ENCODE measurements around the gene GALNTL6.

Gene GALNTL6

GRCh38 chr4:171983935-171984805 is 171.0 kb downstream of the GALNTL6 start:
- CTCF ChIA-PET, result no interaction called here
- no peaks in the 10 kb centered on the region for H3K9me3 ChIP-seq (ENCODE audit: control extremely low read depth in 1 of 5, control insufficient read depth in 4 of 5, insufficient read depth in 2 of 5, low read depth in 1 of 5, low read length in 4 of 5)
- H3K4me3 ChIP-seq (ENCODE audit: control insufficient read depth in 1 of 7, extremely low read depth in 1 of 7, insufficient read depth in 4 of 7, low read depth in 2 of 7, low read length in 6 of 7), result no peak overlapping the region
- no peak overlapping the region for H3K27ac ChIP-seq (ENCODE audit: insufficient read depth in 1 of 2, low read depth in 1 of 2, low read length in 2 of 2, poor library complexity in 1 of 2, severe bottlenecking in 2 of 2)
- no peaks in the 10 kb centered on the region for H3K36me3 ChIP-seq (ENCODE audit: control insufficient read depth in 4 of 4, insufficient read depth in 4 of 4, low read length in 3 of 4)
- no peaks in the 10 kb centered on the region for H3K4me1 ChIP-seq (ENCODE audit: control extremely low read depth in 1 of 4, control insufficient read depth in 4 of 4, insufficient read depth in 4 of 4, low read length in 3 of 4)
- H3K27me3 ChIP-seq (replicated peaks in 2 of 5; ENCODE audit: control insufficient read depth in 4 of 5, insufficient read depth in 5 of 5, low read length in 4 of 5), result no peaks in the 10 kb centered on the region
- POLR2A ChIA-PET, result no interaction called here
- no peak for DNase-seq
- 83% methylated on average over 4 of the region's 5 CpGs for WGBS (ENCODE audit: insufficient coverage)

GRCh38 chr4:171985129-171985528 is 171.9 kb downstream of the GALNTL6 start:
- no peaks in the 10 kb centered on the region for H3K27me3 ChIP-seq (replicated peaks in 2 of 5; ENCODE audit: control insufficient read depth in 4 of 5, insufficient read depth in 5 of 5, low read length in 4 of 5)
- ChIA-PET CTCF (no interaction called here), POLR2A (no interaction called here)
- no peaks in the 10 kb centered on the region for H3K4me1 ChIP-seq (ENCODE audit: control extremely low read depth in 1 of 4, control insufficient read depth in 4 of 4, insufficient read depth in 4 of 4, low read length in 3 of 4)
- H3K9me3 ChIP-seq (ENCODE audit: control extremely low read depth in 1 of 5, control insufficient read depth in 4 of 5, insufficient read depth in 2 of 5, low read depth in 1 of 5, low read length in 4 of 5), result no peaks in the 10 kb centered on the region
- DNase-seq, result peak in 2 of 3 donors; percentile 11 to 26
- H3K27ac ChIP-seq (ENCODE audit: insufficient read depth in 1 of 2, low read depth in 1 of 2, low read length in 2 of 2, poor library complexity in 1 of 2, severe bottlenecking in 2 of 2), result no peak overlapping the region
- H3K36me3 ChIP-seq (ENCODE audit: control insufficient read depth in 4 of 4, insufficient read depth in 4 of 4, low read length in 3 of 4), result no peaks in the 10 kb centered on the region
- 60% methylated on average over 1 of the region's 2 CpGs for WGBS (ENCODE audit: insufficient coverage)
- H3K4me3 ChIP-seq (ENCODE audit: control insufficient read depth in 1 of 7, extremely low read depth in 1 of 7, insufficient read depth in 4 of 7, low read depth in 2 of 7, low read length in 6 of 7), result no peak overlapping the region

GRCh38 chr4:171993247-171993646 is 180.0 kb downstream of the GALNTL6 start:
- Histone ChIP-seq H3K9me3 (ENCODE audit: control extremely low read depth in 1 of 5, control insufficient read depth in 4 of 5, insufficient read depth in 2 of 5, low read depth in 1 of 5, low read length in 4 of 5) (no peaks in the 10 kb centered on the region), H3K27me3 (replicated peaks in 2 of 5; ENCODE audit: control insufficient read depth in 4 of 5, insufficient read depth in 5 of 5, low read length in 4 of 5) (no peaks in the 10 kb centered on the region), H3K4me3 (ENCODE audit: control insufficient read depth in 1 of 7, extremely low read depth in 1 of 7, insufficient read depth in 4 of 7, low read depth in 2 of 7, low read length in 6 of 7) (no peak overlapping the region), H3K36me3 (ENCODE audit: control insufficient read depth in 4 of 4, insufficient read depth in 4 of 4, low read length in 3 of 4) (no peaks in the 10 kb centered on the region), H3K27ac (ENCODE audit: insufficient read depth in 1 of 2, low read depth in 1 of 2, low read length in 2 of 2, poor library complexity in 1 of 2, severe bottlenecking in 2 of 2) (no peak overlapping the region), H3K4me1 (ENCODE audit: control extremely low read depth in 1 of 4, control insufficient read depth in 4 of 4, insufficient read depth in 4 of 4, low read length in 3 of 4) (no peaks in the 10 kb centered on the region)
- DNase-seq, result no peak
- no CpG with 5 or more reads among the region's 1 CpG for WGBS (ENCODE audit: insufficient coverage)
- POLR2A ChIA-PET, result no interaction called here
- CTCF ChIA-PET, result no interaction called here

GRCh38 chr4:172007889-172008288 is 194.7 kb downstream of the GALNTL6 start:
- Histone ChIP-seq H3K27me3 (replicated peaks in 2 of 5; ENCODE audit: control insufficient read depth in 4 of 5, insufficient read depth in 5 of 5, low read length in 4 of 5) (no peaks in the 10 kb centered on the region), H3K27ac (ENCODE audit: insufficient read depth in 1 of 2, low read depth in 1 of 2, low read length in 2 of 2, poor library complexity in 1 of 2, severe bottlenecking in 2 of 2) (no peak overlapping the region), H3K9me3 (ENCODE audit: control extremely low read depth in 1 of 5, control insufficient read depth in 4 of 5, insufficient read depth in 2 of 5, low read depth in 1 of 5, low read length in 4 of 5) (no peaks in the 10 kb centered on the region), H3K4me1 (ENCODE audit: control extremely low read depth in 1 of 4, control insufficient read depth in 4 of 4, insufficient read depth in 4 of 4, low read length in 3 of 4) (peaks cover 0 to 4% (median 0%) of the 10 kb centered on the region in 4 experiments), H3K36me3 (ENCODE audit: control insufficient read depth in 4 of 4, insufficient read depth in 4 of 4, low read length in 3 of 4) (no peaks in the 10 kb centered on the region), H3K4me3 (ENCODE audit: control insufficient read depth in 1 of 7, extremely low read depth in 1 of 7, insufficient read depth in 4 of 7, low read depth in 2 of 7, low read length in 6 of 7) (no peak overlapping the region)
- POLR2A ChIA-PET, result no interaction called here
- CTCF ChIA-PET, result no interaction called here
- no peak for DNase-seq

GRCh38 chr4:172009446-172010230 is 196.4 kb downstream of the GALNTL6 start:
- Histone ChIP-seq H3K4me3 (ENCODE audit: control insufficient read depth in 1 of 7, extremely low read depth in 1 of 7, insufficient read depth in 4 of 7, low read depth in 2 of 7, low read length in 6 of 7) (no peak overlapping the region), H3K9me3 (ENCODE audit: control extremely low read depth in 1 of 5, control insufficient read depth in 4 of 5, insufficient read depth in 2 of 5, low read depth in 1 of 5, low read length in 4 of 5) (no peaks in the 10 kb centered on the region), H3K27ac (ENCODE audit: insufficient read depth in 1 of 2, low read depth in 1 of 2, low read length in 2 of 2, poor library complexity in 1 of 2, severe bottlenecking in 2 of 2) (no peak overlapping the region), H3K4me1 (ENCODE audit: control extremely low read depth in 1 of 4, control insufficient read depth in 4 of 4, insufficient read depth in 4 of 4, low read length in 3 of 4) (peaks cover 0 to 4% (median 0%) of the 10 kb centered on the region in 4 experiments), H3K27me3 (replicated peaks in 2 of 5; ENCODE audit: control insufficient read depth in 4 of 5, insufficient read depth in 5 of 5, low read length in 4 of 5) (no peaks in the 10 kb centered on the region), H3K36me3 (ENCODE audit: control insufficient read depth in 4 of 4, insufficient read depth in 4 of 4, low read length in 3 of 4) (no peaks in the 10 kb centered on the region)
- ChIA-PET CTCF (no interaction called here), POLR2A (no interaction called here)
- peak in 2 of 3 donors; percentile 27 to 41 for DNase-seq
- WGBS (ENCODE audit: insufficient coverage), result 75% methylated on average over 1 of the region's 3 CpGs

GRCh38 chr4:172011196-172011595 is 198.0 kb downstream of the GALNTL6 start:
- DNase-seq, result peak in 2 of 3 donors; percentile 15 to 42
- Histone ChIP-seq H3K27ac (ENCODE audit: insufficient read depth in 1 of 2, low read depth in 1 of 2, low read length in 2 of 2, poor library complexity in 1 of 2, severe bottlenecking in 2 of 2) (no peak overlapping the region), H3K36me3 (ENCODE audit: control insufficient read depth in 4 of 4, insufficient read depth in 4 of 4, low read length in 3 of 4) (no peaks in the 10 kb centered on the region), H3K4me1 (ENCODE audit: control extremely low read depth in 1 of 4, control insufficient read depth in 4 of 4, insufficient read depth in 4 of 4, low read length in 3 of 4) (peaks cover 0 to 4% (median 0%) of the 10 kb centered on the region in 4 experiments), H3K4me3 (ENCODE audit: control insufficient read depth in 1 of 7, extremely low read depth in 1 of 7, insufficient read depth in 4 of 7, low read depth in 2 of 7, low read length in 6 of 7) (no peak overlapping the region), H3K9me3 (ENCODE audit: control extremely low read depth in 1 of 5, control insufficient read depth in 4 of 5, insufficient read depth in 2 of 5, low read depth in 1 of 5, low read length in 4 of 5) (peaks cover 0 to 4% (median 0%) of the 10 kb centered on the region in 5 experiments), H3K27me3 (replicated peaks in 2 of 5; ENCODE audit: control insufficient read depth in 4 of 5, insufficient read depth in 5 of 5, low read length in 4 of 5) (no peaks in the 10 kb centered on the region)
- CTCF ChIA-PET, result no interaction called here
- POLR2A ChIA-PET, result no interaction called here
- 100% methylated on average over 1 of the region's 1 CpG for WGBS (ENCODE audit: insufficient coverage)

GRCh38 chr4:172018358-172018757 is 205.2 kb downstream of the GALNTL6 start:
- H3K27ac ChIP-seq (ENCODE audit: insufficient read depth in 1 of 2, low read depth in 1 of 2, low read length in 2 of 2, poor library complexity in 1 of 2, severe bottlenecking in 2 of 2), result no peak overlapping the region
- H3K4me3 ChIP-seq (ENCODE audit: control insufficient read depth in 1 of 7, extremely low read depth in 1 of 7, insufficient read depth in 4 of 7, low read depth in 2 of 7, low read length in 6 of 7), result no peak overlapping the region
- H3K27me3 ChIP-seq (replicated peaks in 2 of 5; ENCODE audit: control insufficient read depth in 4 of 5, insufficient read depth in 5 of 5, low read length in 4 of 5), result no peaks in the 10 kb centered on the region
- no peaks in the 10 kb centered on the region for H3K36me3 ChIP-seq (ENCODE audit: control insufficient read depth in 4 of 4, insufficient read depth in 4 of 4, low read length in 3 of 4)
- peaks cover 0 to 4% (median 0%) of the 10 kb centered on the region in 5 experiments for H3K9me3 ChIP-seq (ENCODE audit: control extremely low read depth in 1 of 5, control insufficient read depth in 4 of 5, insufficient read depth in 2 of 5, low read depth in 1 of 5, low read length in 4 of 5)
- H3K4me1 ChIP-seq (ENCODE audit: control extremely low read depth in 1 of 4, control insufficient read depth in 4 of 4, insufficient read depth in 4 of 4, low read length in 3 of 4), result no peaks in the 10 kb centered on the region
- ChIA-PET POLR2A (no interaction called here), CTCF (no interaction called here)
- 100% methylated on average over 1 of the region's 1 CpG for WGBS (ENCODE audit: insufficient coverage)
- no peak for DNase-seq

Data from common myeloid progenitor, CD34-positive (primary cell).